Tongue (tissue), 2 donors: ENCODE data around the gene C3AR1. TPM values are rescaled to one million over a fixed set of nuclear protein-coding genes. Genes with fewer than 3 reads are reported as not detected.
"Not testable (repeated sequence)": the region's sequence is repeated elsewhere in the genome, so short reads cannot be mapped to it uniquely, and the experiment has no call there.

Source experiments
- DNase-seq: peaks from one replicate; pipeline ENCODE4 v3.0.0-alpha.2; 2015
- total RNA-seq: library from RNA; depleted of rRNA; stranded (reverse); fragments of >200 nt; gene quantifications from one replicate; pipeline ENCODE4 v1.2.3, GENCODE V29; 2014

Gene C3AR1
- total RNA-seq, 1 donor from 2014 or later: 2.6 TPM

GRCh38 chr12:8026291-8026900 lies 39.8 kb downstream of the C3AR1 start:
- DNase-seq: peak; percentile 100

DNA sequence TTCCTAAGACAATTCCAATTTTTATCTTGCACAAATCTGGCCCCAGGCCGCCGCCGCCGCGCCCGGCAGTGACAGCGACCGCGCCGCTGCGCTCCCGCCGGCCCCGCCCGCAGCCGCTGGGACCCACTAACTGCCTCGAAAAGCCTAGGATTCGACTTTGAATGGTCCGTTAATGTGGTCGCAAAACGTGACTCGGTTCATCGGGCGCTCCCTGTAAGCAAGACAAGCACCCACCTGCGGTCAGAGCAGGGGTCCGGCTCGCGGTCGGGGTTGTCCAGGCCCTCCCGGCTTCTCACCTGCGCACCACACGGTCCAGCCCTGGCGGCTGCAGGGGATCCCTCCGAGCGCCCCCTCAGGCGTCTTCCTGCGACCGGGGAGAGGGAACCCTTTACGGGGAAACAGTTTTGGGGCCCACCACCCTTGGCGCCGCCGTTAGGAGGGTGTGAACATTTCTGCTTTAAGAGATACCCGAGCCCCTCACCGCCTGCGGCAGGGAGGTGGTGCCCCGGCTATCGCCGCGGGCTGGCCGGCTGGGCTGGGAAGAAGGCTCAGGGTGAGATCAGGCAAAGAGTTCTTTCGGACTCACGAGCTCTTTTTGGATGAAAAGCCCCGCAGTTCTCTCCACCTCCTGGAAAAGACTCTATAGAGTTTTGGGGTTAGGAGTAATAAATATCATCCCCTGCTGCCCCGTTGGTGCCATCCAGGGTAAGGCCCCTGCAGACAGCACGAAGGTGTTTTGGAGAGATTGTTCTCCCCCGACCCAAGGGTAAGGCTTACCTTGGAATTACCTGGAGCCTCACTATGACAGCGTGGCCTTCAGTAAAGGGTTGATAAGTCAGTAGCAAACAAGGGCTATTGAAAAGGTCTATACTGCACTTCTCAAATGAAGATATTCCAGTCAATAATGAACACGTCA lies 47.2 kb downstream of the C3AR1 start:
- DNase-seq: peak; percentile 50

DNA sequence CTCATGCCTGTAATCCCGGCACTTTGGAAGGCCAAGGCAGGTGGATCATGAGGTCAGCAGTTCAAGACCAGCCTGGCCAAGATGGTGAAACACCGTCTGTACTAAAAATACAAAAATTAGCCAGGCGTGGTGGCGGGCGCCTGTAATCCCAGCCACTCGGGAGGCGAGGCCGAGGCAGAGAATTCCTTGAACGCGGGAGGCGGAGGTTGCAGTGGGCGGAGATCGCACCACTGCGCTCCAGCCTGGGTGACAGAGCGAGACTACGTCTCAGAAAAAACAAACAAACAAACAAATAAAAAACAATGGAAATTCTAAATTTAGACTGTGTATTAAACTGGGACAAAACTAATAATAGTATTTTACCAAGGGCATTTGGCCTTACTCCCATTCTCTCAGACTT lies 47.9 kb downstream of the C3AR1 start:
- not testable (repeated sequence) for DNase-seq

- no peak for DNase-seq
These were observed 51.3 kb downstream of the C3AR1 start for GRCh38 chr12:8014836-8015235.

DNA sequence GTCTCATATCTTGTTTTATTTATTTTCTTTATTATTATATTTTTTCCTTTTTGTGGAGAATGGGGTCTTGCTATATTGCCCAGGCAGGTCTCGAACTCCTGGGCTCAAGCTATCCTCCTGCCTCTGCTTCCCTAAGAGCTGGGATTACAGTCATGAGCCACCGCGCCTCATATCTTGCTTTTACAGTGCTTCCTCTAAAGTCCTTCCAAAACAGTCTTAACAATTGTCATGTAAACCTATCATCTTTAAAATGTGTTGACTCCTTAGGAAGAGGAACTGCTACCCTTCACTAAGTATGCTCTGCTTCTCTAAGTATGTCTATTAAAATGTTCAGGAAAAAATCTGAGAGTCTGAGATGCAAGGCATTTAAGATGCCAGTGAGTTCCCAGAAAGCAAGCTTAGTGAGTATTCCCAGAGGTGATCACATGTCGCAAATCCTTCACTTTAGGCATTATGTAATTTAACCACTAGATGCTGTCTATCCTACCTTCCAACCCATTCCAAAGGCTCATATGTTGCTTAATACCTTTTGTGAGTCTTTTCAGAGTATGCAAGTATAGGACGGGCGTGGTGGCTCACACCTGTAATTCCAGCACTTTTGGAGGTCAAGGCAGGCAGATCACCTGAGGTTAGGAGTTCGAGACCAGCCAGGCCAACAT lies 53.4 kb downstream of the C3AR1 start:
- no peak for DNase-seq

GRCh38 chr12:8011331-8011730 lies 54.8 kb downstream of the C3AR1 start:
- DNase-seq: no peak

Other genes starting within 250 kb of the C3AR1 start
- not detected for gene SLC2A14, start 193.4 kb downstream of the C3AR1 start, total RNA-seq
- gene SLC2A3, start 130.2 kb downstream of the C3AR1 start, total RNA-seq: 60.8 TPM
- gene FOXJ2, start 33.6 kb downstream of the C3AR1 start, total RNA-seq: 14.7 TPM
- 55.2 TPM for gene NECAP1, start 15.9 kb upstream of the C3AR1 start, total RNA-seq
- gene CLEC4A, start 57.3 kb upstream of the C3AR1 start, total RNA-seq: 1.9 TPM
- not detected for gene ZNF705A, start 90.7 kb upstream of the C3AR1 start, total RNA-seq
- gene FAM90A1, start 161.3 kb upstream of the C3AR1 start, total RNA-seq: not detected